K562 (cell line): ENCODE data around the gene AIDA. TPM values are rescaled to one million over a fixed set of nuclear protein-coding genes. Genes with fewer than 3 reads are reported as not detected.

ENCODE experiments used
- ADNP ChIP-seq: fragments of 200-800 bp; sonication (Bioruptor generic); IDR thresholded peaks from 2 replicates; pipeline ENCODE4 v1.6.1; 2016; ENCODE audit warnings: missing genetic modification characterization, missing compliant biosample characterization
- BACH1 ChIP-seq: fragments of 200-800 bp; sonication (Bioruptor generic); IDR thresholded peaks from 2 replicates; pipeline ENCODE4 v1.6.1; 2016; ENCODE audit warnings: missing genetic modification characterization, missing compliant biosample characterization
- DDX20 ChIP-seq: fragments of 450-650 bp; IDR thresholded peaks from 2 replicates; pipeline ENCODE4 v1.6.1; 2016; ENCODE audit warnings: missing genetic modification characterization, low read depth, mild to moderate bottlenecking, missing compliant biosample characterization, moderate library complexity
- DNMT1 ChIP-seq: fragments of 450-650 bp; IDR thresholded peaks from 2 replicates; pipeline ENCODE4 v1.6.1; 2016; ENCODE audit warnings: antibody characterized with exemption, mild to moderate bottlenecking
- ELF1 ChIP-seq: fragments of 200-800 bp; sonication (Bioruptor generic); IDR thresholded peaks from 2 replicates; pipeline ENCODE4 v1.6.1; 2016; ENCODE audit warnings: missing genetic modification characterization, missing compliant biosample characterization
- GABPA ChIP-seq: fragments of 200-800 bp; sonication (Bioruptor generic); conservative IDR thresholded peaks from 2 replicates; pipeline ENCODE4 v1.6.1; 2016; ENCODE audit warnings: low read depth, missing genetic modification characterization, missing compliant biosample characterization
- HDAC3 ChIP-seq: fragments of 450-650 bp; IDR thresholded peaks from 2 replicates; pipeline ENCODE4 v1.6.1; 2018; ENCODE audit warnings: borderline replicate concordance, mild to moderate bottlenecking, moderate library complexity; ENCODE audit not compliant: partially characterized antibody
- HDAC6 ChIP-seq: IDR thresholded peaks from 2 replicates; pipeline ENCODE4 v1.6.1; 2012; ENCODE audit warnings: low read depth, mild to moderate bottlenecking, control low read depth, inconsistent platforms, low read length, moderate library complexity
- HNRNPLL ChIP-seq: fragments of 200-400 bp; formaldehyde crosslinking; IDR thresholded peaks from 2 replicates; pipeline ENCODE4 v1.6.1; 2017; ENCODE audit warnings: low read length, low read depth, mild to moderate bottlenecking; ENCODE audit not compliant: poor library complexity, severe bottlenecking
- JUNB ChIP-seq: fragments of 450-650 bp; formaldehyde crosslinking; conservative IDR thresholded peaks from 2 replicates; pipeline ENCODE4 v1.4.0; 2020; ENCODE audit warnings: mild to moderate bottlenecking
- MLLT1 ChIP-seq, 2 experiments: fragments of 450-650 bp; IDR thresholded peaks; 2 replicates each; pipeline ENCODE4 v1.6.1; 2016
- PML ChIP-seq: IDR thresholded peaks from 2 replicates; pipeline ENCODE4 v1.6.1; 2012; ENCODE audit warnings: low read length, inconsistent platforms
- RBFOX2 ChIP-seq: fragments of 200-400 bp; formaldehyde crosslinking; IDR thresholded peaks from 2 replicates; pipeline ENCODE4 v1.6.1; 2017; ENCODE audit warnings: low read depth, mild to moderate bottlenecking, low read length, moderate library complexity
- TSC22D4 ChIP-seq: fragments of 450-650 bp; IDR thresholded peaks from 2 replicates; pipeline ENCODE4 v1.6.1; 2016; ENCODE audit warnings: missing genetic modification characterization, missing biosample characterization, control low read depth
- XRCC5 ChIP-seq: fragments of 200-400 bp; formaldehyde crosslinking; IDR thresholded peaks from 2 replicates; pipeline ENCODE4 v1.6.1; 2017; ENCODE audit warnings: low read depth, mild to moderate bottlenecking, low read length
- ZKSCAN3 ChIP-seq: fragments of 250-450 bp; sonication (Bioruptor Pico); IDR thresholded peaks from 2 replicates; pipeline ENCODE4 v1.4.0; 2020
- ZNF134 ChIP-seq: fragments of 250-450 bp; sonication (Bioruptor Pico); conservative IDR thresholded peaks from 2 replicates; pipeline ENCODE4 v1.4.0; 2020
- ZNF274 ChIP-seq: IDR thresholded peaks from 2 replicates; pipeline ENCODE4 v1.6.1; 2011; ENCODE audit warnings: low read depth, mild to moderate bottlenecking, low read length, moderate library complexity, borderline replicate concordance
- ZNF3 ChIP-seq: fragments of 250-450 bp; sonication (Bioruptor Pico); IDR thresholded peaks from 2 replicates; pipeline ENCODE4 v1.5.0; 2021; ENCODE audit warnings: mild to moderate bottlenecking, moderate library complexity
- ZNF512 ChIP-seq: IDR thresholded peaks from 2 replicates; pipeline ENCODE4 v1.6.1; 2016; ENCODE audit warnings: missing genetic modification characterization, missing compliant biosample characterization
- ZNF583 ChIP-seq: fragments of 250-450 bp; sonication (Bioruptor Pico); IDR thresholded peaks from 2 replicates; pipeline ENCODE4 v1.4.0; 2020
- ZNF699 ChIP-seq: fragments of 250-450 bp; sonication (Bioruptor Pico); IDR thresholded peaks from 2 replicates; pipeline ENCODE4 v1.8.0; 2021; ENCODE audit warnings: mild to moderate bottlenecking, moderate library complexity; ENCODE audit not compliant: insufficient replicate concordance
- ZNF75A ChIP-seq: fragments of 450-650 bp; formaldehyde crosslinking; IDR thresholded peaks from 2 replicates; pipeline ENCODE4 v1.4.0; 2020; ENCODE audit warnings: mild to moderate bottlenecking
- ZNF785 ChIP-seq: fragments of 250-450 bp; sonication (Bioruptor Pico); IDR thresholded peaks from 2 replicates; pipeline ENCODE4 v1.4.0; 2020; ENCODE audit warnings: mild to moderate bottlenecking
- polyA plus RNA-seq, 8 experiments: library from polyadenylated mRNA; depleted of rRNA in 4 of 8; stranded (reverse) in 5 of 8; unstranded in 3 of 8; fragments of >200 nt; fragmentation: Nextera tagmentation in 2 of 8; fragmentation: Illumina TruSeq in 1 of 8; extraction: Ambion mirVana in 2 of 8; extraction: Trizol in 1 of 8; gene quantifications; 2 replicates each; pipeline versions ENCODE4 v1.2.1 to v1.2.3, GENCODE V29; 2011 to 2014; ENCODE audit warnings: inconsistent platforms in 1 of 8, missing spikeins in 1 of 8
- total RNA-seq, 7 experiments: library from RNA; depleted of rRNA in 6 of 7; stranded (reverse); fragments of >200 nt in 6 of 7; fragmentation: Illumina TruSeq in 2 of 7; extraction: Trizol in 2 of 7; gene quantifications; 2 replicates each; pipeline versions ENCODE4 v1.2.1 to v1.2.3, GENCODE V29; 2011 to 2021; ENCODE audit warnings: low replicate concordance in 1 of 7
- TF ChIP-seq, protein P1 (sequence below): sonication (generic); formaldehyde crosslinking; IDR thresholded peaks from 2 replicates; pipeline ENCODE4 v1.8.1; 2023; ENCODE audit warnings: mild to moderate bottlenecking, missing genetic modification reagents

The AIDA gene
- total and polyA plus RNA-seq, 9 of the 15 experiments (the other 6 are each of a cell fraction or from before 2014, with no cell fraction given): 18.2 to 77.9 (median 24.9) TPM

- TF ChIP-seq ZNF785 (CRISPR knock-in tag) (no peak), JUNB (CRISPR knock-in tag) (no peak), ZNF134 (CRISPR knock-in tag) (peak; percentile 58), DNMT1 (no peak), MLLT1 (IDR thresholded peaks at IDR 0.05) (no peak), ADNP (tag) (no peak), ZKSCAN3 (CRISPR knock-in tag) (no peak), HDAC6 (no peak), ELF1 (tag) (peak; percentile 100), ZNF75A (CRISPR knock-in tag) (no peak; the same call in 1 of the 2 replicates), BACH1 (peak; percentile 75), HDAC3 (peak; percentile 17), ZNF583 (CRISPR knock-in tag) (peak; percentile 93), TSC22D4 (tag) (no peak), ZNF3 (no peak), PML (no peak), DDX20 (tag) (no peak), ZNF274 (no peak), ZNF699 (CRISPR knock-in tag) (no peak), HNRNPLL (no peak), XRCC5 (no peak), ZNF512 (no peak), GABPA (tag) (no peak), RBFOX2 (peak; percentile 71)
- TF ChIP-seq, protein P1, sequence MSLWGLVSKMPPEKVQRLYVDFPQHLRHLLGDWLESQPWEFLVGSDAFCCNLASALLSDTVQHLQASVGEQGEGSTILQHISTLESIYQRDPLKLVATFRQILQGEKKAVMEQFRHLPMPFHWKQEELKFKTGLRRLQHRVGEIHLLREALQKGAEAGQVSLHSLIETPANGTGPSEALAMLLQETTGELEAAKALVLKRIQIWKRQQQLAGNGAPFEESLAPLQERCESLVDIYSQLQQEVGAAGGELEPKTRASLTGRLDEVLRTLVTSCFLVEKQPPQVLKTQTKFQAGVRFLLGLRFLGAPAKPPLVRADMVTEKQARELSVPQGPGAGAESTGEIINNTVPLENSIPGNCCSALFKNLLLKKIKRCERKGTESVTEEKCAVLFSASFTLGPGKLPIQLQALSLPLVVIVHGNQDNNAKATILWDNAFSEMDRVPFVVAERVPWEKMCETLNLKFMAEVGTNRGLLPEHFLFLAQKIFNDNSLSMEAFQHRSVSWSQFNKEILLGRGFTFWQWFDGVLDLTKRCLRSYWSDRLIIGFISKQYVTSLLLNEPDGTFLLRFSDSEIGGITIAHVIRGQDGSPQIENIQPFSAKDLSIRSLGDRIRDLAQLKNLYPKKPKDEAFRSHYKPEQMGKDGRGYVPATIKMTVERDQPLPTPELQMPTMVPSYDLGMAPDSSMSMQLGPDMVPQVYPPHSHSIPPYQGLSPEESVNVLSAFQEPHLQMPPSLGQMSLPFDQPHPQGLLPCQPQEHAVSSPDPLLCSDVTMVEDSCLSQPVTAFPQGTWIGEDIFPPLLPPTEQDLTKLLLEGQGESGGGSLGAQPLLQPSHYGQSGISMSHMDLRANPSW (CRISPR knock-in tag): no peak
Measured at GRCh38 chr1:222712253-222713090, at the start of gene AIDA, which contains the start of gene BROX (continued).
